ENCODE data around the gene CNTROB.

Gene CNTROB

GRCh38 chr17:7903154-7904103, 28.6 kb upstream of the CNTROB start:
- DNase-seq = peak in 3 of 10 donors; percentile 44 to 62 (median 55)
- intact Hi-C loops (cut with DNase I) = no loop called here

- DNase-seq = no peak
- intact Hi-C loops (cut with DNase I) = no loop called here
Observed at GRCh38 chr17:7909089-7909488, 22.9 kb upstream of the CNTROB start.

GRCh38 chr17:7910281-7910680, 21.7 kb upstream of the CNTROB start:
- intact Hi-C loops (cut with DNase I) = no loop called here
- no peak for DNase-seq

GRCh38 chr17:7910711-7911110, 21.3 kb upstream of the CNTROB start:
- intact Hi-C loops (cut with DNase I) = no loop called here
- DNase-seq = no peak

GRCh38 chr17:7911116-7911515, 20.9 kb upstream of the CNTROB start:
- intact Hi-C loops (cut with DNase I) = no loop called here
- DNase-seq = no peak

- intact Hi-C loops (cut with DNase I) = loop anchor here (1.0 kb wide), 1 partner anchor 76 kb away; no protein-coding TSS in a partner anchor
- no peak for DNase-seq
Observed at GRCh38 chr17:7912927-7913524, 19.0 kb upstream of the CNTROB start.

- intact Hi-C loops (cut with DNase I) = loop anchor here (1.0 kb wide), 2 partner anchors 17 to 58 kb away; partner anchors contain the start of genes CNTROB and NAA38
- peak in 2 of 10 donors; percentile 25 to 26 for DNase-seq
Observed at GRCh38 chr17:7915179-7915610, 16.8 kb upstream of the CNTROB start.

GRCh38 chr17:7915611-7916384, 16.2 kb upstream of the CNTROB start, which contains the start of gene RNF227:
TSS of gene RNF227 (minus strand) at chr17:7916289. CDS start at chr17:7916195, 94 bp downstream.
- peak; percentile 77 to 97 (median 83) for DNase-seq
- intact Hi-C loops (cut with DNase I) = loop anchor here (1.0 kb wide), 2 partner anchors 17 to 58 kb away; partner anchors contain the start of genes CNTROB and NAA38

GRCh38 chr17:7916385-7916682, 15.7 kb upstream of the CNTROB start:
- DNase-seq = peak in 2 of 10 donors; percentile 24 to 89
- intact Hi-C loops (cut with DNase I) = no loop called here

GRCh38 chr17:7916808-7917207, 15.2 kb upstream of the CNTROB start:
- intact Hi-C loops (cut with DNase I) = no loop called here
- DNase-seq = peak in 1 of 10 donors; percentile 22

- intact Hi-C loops (cut with DNase I) = no loop called here
- peak in 1 of 10 donors; percentile 58 for DNase-seq
Observed at GRCh38 chr17:7922269-7922844, 9.6 kb upstream of the CNTROB start.

- peak; percentile 75 to 98 (median 85) for DNase-seq
- intact Hi-C loops (cut with DNase I) = no loop called here
Observed at GRCh38 chr17:7922845-7923628, 9.0 kb upstream of the CNTROB start.

- intact Hi-C loops (cut with DNase I) = no loop called here
- DNase-seq = peak in 1 of 10 donors; percentile 45
Observed at GRCh38 chr17:7927596-7927995, 4.4 kb upstream of the CNTROB start.

- DNase-seq = peak; percentile 49 to 98 (median 78)
- intact Hi-C loops (cut with DNase I) = loop anchor here (5.0 kb wide), 1 partner anchor 87 kb away; no protein-coding TSS in a partner anchor
Observed at GRCh38 chr17:7929158-7930023, 2.6 kb upstream of the CNTROB start, which contains the start of gene KCNAB3. TSS of gene KCNAB3 (minus strand) at chr17:7929856. CDS start at chr17:7929435, 421 bp downstream.

GRCh38 chr17:7930841-7931631, 970 bp upstream of the CNTROB start:
- DNase-seq = peak in 1 of 10 donors; percentile 18
- intact Hi-C loops (cut with DNase I) = loop anchor here (5.0 kb wide), 1 partner anchor 89 kb away; no protein-coding TSS in a partner anchor

- peak in 1 of 10 donors; percentile 66 for DNase-seq
- intact Hi-C loops (cut with DNase I) = loop anchor here (1.0 to 5.0 kb wide), 2 partner anchors 17 to 90 kb away; no protein-coding TSS in a partner anchor
Observed at GRCh38 chr17:7932483-7932891, 481 bp downstream of the CNTROB start.

- DNase-seq = peak in 1 of 10 donors; percentile 77
- intact Hi-C loops (cut with DNase I) = loop anchor here (1.0 to 5.0 kb wide), 2 partner anchors 18 to 91 kb away; no protein-coding TSS in a partner anchor
Observed at GRCh38 chr17:7932949-7933348, 943 bp downstream of the CNTROB start.
